Prostate gland (tissue), 2 donors: Measurements from ENCODE around the gene GTF2I.
"Not testable (repeated sequence)": the region's sequence is repeated elsewhere in the genome, so short reads cannot be mapped to it uniquely, and the experiment has no call there.

Experiments used
- POLR2AphosphoS5 ChIP-seq: sonication (generic); formaldehyde crosslinking; IDR thresholded peaks from one replicate; pipeline ENCODE4 v1.6.1; 2017; ENCODE audit warnings: antibody characterized with exemption
- TF ChIP-seq, protein P1 (sequence below), 4 experiments: fragments of 200-600 bp in 2 of 4; fragments of 450-650 bp in 2 of 4; sonication (generic) in 2 of 4; IDR thresholded peaks; 1 replicate in 3 of 4; 2 replicates in 1 of 4; pipeline ENCODE4 v1.5.1; 2016 to 2019; ENCODE audit warnings: antibody characterized with exemption in 4 of 4, mild to moderate bottlenecking in 2 of 4, moderate library complexity in 2 of 4

- TF ChIP-seq, protein P1, sequence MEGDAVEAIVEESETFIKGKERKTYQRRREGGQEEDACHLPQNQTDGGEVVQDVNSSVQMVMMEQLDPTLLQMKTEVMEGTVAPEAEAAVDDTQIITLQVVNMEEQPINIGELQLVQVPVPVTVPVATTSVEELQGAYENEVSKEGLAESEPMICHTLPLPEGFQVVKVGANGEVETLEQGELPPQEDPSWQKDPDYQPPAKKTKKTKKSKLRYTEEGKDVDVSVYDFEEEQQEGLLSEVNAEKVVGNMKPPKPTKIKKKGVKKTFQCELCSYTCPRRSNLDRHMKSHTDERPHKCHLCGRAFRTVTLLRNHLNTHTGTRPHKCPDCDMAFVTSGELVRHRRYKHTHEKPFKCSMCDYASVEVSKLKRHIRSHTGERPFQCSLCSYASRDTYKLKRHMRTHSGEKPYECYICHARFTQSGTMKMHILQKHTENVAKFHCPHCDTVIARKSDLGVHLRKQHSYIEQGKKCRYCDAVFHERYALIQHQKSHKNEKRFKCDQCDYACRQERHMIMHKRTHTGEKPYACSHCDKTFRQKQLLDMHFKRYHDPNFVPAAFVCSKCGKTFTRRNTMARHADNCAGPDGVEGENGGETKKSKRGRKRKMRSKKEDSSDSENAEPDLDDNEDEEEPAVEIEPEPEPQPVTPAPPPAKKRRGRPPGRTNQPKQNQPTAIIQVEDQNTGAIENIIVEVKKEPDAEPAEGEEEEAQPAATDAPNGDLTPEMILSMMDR (IDR thresholded peaks at IDR 0.05): not testable (repeated sequence)
- TF ChIP-seq POLR2AphosphoS5: not testable (repeated sequence)
These were observed 7.5 kb upstream of the GTF2I start for GRCh38 chr7:74650055-74650454.
